ACHN (cell line): ENCODE results near the gene ABCD4.

Source experiments
- DNase-seq: peaks from one replicate; pipeline ENCODE4 v3.0.0-alpha.2; 2015
- in situ Hi-C: cut with HindIII; loops from 2 replicates; pipeline ENCODE4 v1.10.0; 2017; ENCODE audit warnings: low sequenced_read_pairs, low pct_ligation_motif_present, low pct_unique_long_range_greater_than_20kb

The ABCD4 gene

DNA sequence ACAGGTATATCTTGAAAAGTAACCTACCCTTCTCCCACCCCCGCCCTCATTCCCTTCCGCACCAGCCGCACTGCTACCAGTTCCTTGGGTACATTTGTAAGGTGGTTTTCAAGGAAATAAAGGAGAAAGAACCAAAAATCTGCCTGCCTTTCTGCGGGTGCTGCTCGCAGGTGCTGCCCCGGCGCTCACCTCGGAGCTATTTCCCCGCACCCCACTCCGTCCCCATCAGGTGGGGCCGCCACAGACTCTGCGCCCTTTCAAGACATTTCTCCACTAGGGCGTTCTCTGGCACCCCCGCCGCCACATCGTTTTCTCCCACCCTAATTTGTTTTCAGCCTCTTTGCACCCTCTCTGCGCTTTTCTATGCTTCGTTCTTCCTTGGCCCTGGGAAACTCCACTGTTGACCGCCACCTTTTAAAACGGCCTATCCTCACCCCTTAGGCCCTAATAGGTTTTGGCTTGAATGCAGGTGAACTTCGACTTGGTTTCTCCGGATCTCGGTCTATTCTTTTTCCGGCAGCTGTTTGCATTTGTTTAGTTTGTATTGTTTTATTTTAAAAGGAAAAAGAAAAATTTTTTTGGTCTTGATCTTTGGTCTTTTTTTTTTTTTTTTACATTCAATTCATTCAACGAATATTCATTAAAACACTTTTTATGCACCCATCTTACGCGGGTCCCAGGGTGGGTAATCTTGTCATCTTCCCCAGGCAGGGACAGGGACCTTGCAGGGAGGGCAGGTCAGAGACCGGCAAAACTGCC lies 60.5 kb downstream of the ABCD4 start:
- in situ Hi-C loops, result no loop called here
- no peak for DNase-seq

DNA sequence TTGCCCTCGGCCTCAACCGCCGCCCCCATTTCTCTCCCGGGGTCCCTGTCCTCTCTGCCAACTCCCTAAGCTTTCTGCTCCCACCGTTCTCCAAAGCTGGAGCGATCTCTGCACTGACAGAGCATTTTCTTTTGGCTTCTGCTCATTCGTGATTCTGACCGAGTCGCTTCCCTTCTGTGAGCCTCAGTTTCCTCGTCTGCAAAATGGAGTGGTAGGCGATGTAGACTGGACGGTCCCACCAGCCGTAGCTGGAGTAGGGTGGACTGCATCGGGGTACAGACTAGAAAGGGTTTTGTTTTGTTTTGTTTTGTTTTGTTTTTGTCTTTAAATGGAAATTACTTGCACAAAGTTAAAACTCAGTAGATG lies 61.1 kb downstream of the ABCD4 start:
- DNase-seq, result no peak
- in situ Hi-C loops, result no loop called here

DNA sequence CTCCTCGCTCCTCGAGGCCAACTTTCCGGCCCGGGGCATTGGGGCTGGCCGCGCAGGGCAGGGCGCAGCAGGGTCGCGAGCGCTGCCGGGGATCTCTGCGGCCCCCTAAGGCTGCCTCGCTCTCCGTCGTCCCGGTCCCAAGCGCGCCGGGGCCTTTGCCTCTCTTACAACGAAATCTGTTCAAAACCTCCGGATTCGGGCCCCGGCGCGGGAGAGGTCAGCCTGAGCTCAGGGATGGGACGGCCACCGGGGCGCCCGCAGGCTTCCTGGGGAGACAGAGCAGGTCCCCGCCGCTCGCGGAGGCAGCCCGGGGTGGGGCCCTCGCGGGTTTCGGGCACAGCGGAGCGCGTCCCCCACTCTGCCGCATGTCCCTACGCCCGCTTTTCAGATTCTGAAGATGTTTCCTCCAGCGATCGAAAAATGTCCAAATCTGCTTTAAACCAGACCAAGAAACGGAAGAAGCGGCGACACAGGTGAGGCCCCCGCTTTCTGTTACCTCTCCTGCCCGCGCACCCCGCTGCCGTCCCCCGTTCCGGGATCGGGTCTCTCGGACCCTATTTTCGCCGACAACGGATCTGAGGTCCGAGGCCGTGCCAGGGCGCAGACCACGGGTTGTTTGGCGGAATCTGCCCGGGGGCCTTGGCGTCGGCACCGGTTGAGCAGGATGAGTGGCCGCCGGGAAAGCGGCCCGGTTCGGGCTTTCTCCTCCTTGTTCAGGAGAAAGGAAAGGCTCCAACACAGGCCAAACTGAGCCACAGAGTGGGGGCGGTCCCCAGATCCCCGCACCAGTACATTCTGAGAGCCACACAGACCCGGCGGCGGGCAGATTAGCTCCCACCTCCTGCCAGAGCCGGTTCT lies 61.7 kb downstream of the ABCD4 start:
- in situ Hi-C loops, result no loop called here
- DNase-seq, result no peak

DNA sequence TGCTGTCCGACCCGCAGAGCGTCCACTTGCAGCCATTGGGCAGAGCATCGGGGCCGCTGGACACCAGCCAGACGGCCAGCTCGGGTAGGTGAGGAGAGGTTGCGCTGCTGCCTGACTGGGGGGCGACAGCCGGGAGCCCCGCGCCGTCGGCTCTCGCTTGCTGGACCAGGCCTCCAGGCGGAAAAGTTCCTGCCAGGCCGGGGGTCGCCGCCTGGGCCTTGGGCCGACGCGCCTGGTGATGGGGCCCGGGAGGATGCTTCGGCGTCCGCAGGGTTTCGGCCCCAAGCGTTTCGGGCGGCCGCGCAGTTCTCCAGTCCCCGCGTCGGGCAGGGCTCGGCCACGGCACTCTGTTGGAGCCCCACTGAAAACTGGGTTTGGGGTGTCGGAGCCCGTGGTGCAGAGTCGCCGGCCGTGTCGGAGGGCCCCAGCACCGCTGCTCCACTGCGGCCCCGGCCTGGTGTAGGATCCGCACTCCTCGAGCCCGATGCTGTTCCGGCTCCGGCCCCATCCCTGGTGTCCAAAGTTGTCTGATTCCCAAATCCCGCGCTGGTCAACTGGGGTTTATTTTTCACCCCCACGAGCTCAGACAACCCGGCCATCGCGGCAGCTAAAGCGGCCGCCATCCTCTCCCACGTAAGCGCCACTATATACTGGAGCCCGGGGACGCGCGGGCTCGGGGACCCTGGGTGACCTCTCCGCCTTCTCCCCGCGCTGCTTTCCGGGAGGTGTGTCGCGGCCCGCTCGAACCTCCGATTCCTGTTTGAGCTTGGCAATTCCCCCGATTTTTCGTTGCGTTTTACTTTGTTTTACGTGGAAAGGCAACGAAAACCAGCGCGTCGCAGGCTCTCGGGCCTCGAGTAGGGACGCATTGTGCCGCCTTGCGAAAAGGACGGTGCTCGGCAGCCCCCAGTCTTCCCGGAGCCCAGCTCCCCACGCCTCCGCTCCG lies 62.6 kb downstream of the ABCD4 start:
- DNase-seq, result no peak
- in situ Hi-C loops, result no loop called here

DNA sequence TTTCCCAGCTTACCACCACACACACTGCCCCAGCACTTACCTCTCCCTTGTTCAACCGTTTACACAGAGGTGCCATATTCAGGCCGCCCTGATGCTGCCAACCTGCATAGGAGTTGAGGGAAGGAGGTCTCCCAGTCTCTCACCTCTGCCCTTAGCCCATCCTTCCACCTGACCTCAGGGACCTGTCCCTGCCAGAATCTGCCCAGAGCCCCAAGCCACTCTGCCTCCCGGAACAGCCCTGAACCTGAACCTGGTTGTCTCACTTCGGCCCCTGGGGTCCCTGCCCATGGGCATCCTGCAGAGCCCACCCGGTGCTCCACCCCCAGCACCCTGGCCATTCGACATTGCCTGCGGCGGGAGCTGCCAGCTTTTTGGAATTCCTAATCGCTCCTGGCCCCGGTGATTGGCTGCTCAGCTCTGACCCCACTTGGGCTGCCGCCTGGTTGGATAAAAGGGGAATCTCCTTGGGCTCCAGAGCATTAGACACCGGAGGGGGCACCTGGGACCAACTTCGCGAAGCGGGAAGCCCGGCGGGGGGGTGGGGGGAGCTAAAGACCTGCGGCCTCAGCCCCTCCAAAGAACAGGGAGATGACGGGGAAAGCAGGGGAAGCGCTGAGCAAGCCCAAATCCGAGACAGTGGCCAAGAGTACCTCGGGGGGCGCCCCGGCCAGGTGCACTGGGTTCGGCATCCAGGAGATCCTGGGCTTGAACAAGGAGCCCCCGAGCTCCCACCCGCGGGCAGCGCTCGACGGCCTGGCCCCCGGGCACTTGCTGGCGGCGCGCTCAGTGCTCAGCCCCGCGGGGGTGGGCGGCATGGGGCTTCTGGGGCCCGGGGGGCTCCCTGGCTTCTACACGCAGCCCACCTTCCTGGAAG lies 63.5 kb downstream of the ABCD4 start, which contains the start of gene VSX2:
Gene VSX2 (plus strand): TSS at position 476 of the 874 bp plus-strand sequence. CDS start 113 bp downstream, at position 589.
- in situ Hi-C loops, result no loop called here
- DNase-seq, result no peak

DNA sequence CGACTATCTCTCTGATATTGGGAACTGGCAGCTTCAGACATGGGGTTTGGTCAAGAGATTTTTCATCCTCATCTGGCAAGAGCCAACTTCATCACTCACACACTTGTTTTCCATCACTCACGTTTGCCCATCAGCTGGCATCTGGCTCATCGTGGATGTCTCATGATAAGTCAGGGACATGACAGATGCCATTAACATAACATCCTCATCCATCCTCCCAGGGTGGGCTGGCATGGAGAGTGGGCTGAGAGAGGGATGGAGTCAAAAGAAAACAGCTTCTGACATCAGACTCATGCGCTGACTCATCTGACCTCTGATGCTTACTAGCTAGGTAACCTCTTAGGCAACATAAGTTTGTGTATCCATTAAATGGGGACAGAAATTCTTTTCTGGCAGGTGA lies 65.3 kb downstream of the ABCD4 start:
- in situ Hi-C loops, result no loop called here
- DNase-seq, result no peak
